Activated CD4-positive, alpha-beta T cell treated with anti-CD3 and anti-CD28 coated beads for 4 hours (primary cell): ENCODE data around the gene PRPF40A.

Experiments
- DNase-seq, 2 donors: peaks; one replicate each; pipeline ENCODE4 v3.0.0-alpha.2; 2020

The PRPF40A gene

GRCh38 chr2:152613235-152613634 lies 104.0 kb downstream of the PRPF40A start:
- no peak for DNase-seq

- DNase-seq, result no peak
Measured at GRCh38 chr2:152611458-152612231, 105.6 kb downstream of the PRPF40A start.

GRCh38 chr2:152609699-152610098 lies 107.6 kb downstream of the PRPF40A start:
- no peak for DNase-seq

GRCh38 chr2:152609154-152609553 lies 108.1 kb downstream of the PRPF40A start:
- no peak for DNase-seq

- no peak for DNase-seq
Measured at GRCh38 chr2:152607793-152608300, 109.4 kb downstream of the PRPF40A start.

- no peak for DNase-seq
Measured at GRCh38 chr2:152606941-152607340, 110.3 kb downstream of the PRPF40A start.

- DNase-seq, result no peak
Measured at GRCh38 chr2:152606081-152606480, 111.2 kb downstream of the PRPF40A start.

- no peak for DNase-seq
Measured at GRCh38 chr2:152603166-152603565, 114.1 kb downstream of the PRPF40A start.

GRCh38 chr2:152602750-152603149 lies 114.5 kb downstream of the PRPF40A start:
- DNase-seq, result no peak
